Thoracic aorta (tissue), 2 donors: Measurements from ENCODE around the gene SLC30A1. TPM values are rescaled to one million over a fixed set of nuclear protein-coding genes. Genes with fewer than 3 reads are reported as not detected.

Source experiments
- ATAC-seq: fragments of 150-250 bp; one replicate; pipeline ENCODE4 v1.8.0; 2017; ENCODE audit warnings: low read depth; ENCODE audit not compliant: insufficient number of reproducible peaks, low FRiP score
- DNase-seq: peaks from one replicate; pipeline ENCODE4 v3.0.0-alpha.2; 2020; ENCODE audit warnings: low spot score
- H3K27ac ChIP-seq, 2 donors: fragments of 200-600 bp; sonication (generic); 1 replicate in 1 of 2; 2 replicates in 1 of 2; pipeline ENCODE4 v1.5.1; 2016; ENCODE audit warnings: mild to moderate bottlenecking in 2 of 2, moderate library complexity in 2 of 2
- H3K27me3 ChIP-seq: fragments of 200-600 bp; sonication (generic); replicated peaks from 2 replicates; pipeline ENCODE4 v1.6.0; 2016; ENCODE audit warnings: mild to moderate bottlenecking; ENCODE audit not compliant: insufficient read depth
- H3K36me3 ChIP-seq: fragments of 200-600 bp; sonication (generic); one replicate; pipeline ENCODE4 v1.5.1; 2016
- H3K4me1 ChIP-seq, 2 donors: fragments of 200-600 bp; sonication (generic); 1 replicate in 1 of 2; 2 replicates in 1 of 2; pipeline versions ENCODE4 v1.5.1 to v1.6.0; 2016; ENCODE audit warnings: low read depth in 2 of 2, mild to moderate bottlenecking in 1 of 2; ENCODE audit not compliant: control insufficient read depth in 1 of 2
- H3K4me3 ChIP-seq: fragments of 200-600 bp; sonication (generic); 2 replicates; pipeline ENCODE4 v1.5.1; 2016; ENCODE audit warnings: mild to moderate bottlenecking
- H3K9me3 ChIP-seq: fragments of 200-600 bp; sonication (generic); 2 replicates; pipeline ENCODE4 v1.5.1; 2016
- CTCF ChIP-seq: fragments of 200-600 bp; sonication (generic); IDR thresholded peaks from one replicate; pipeline ENCODE4 v1.5.1; 2019; ENCODE audit warnings: antibody characterized with exemption
- total RNA-seq, 2 donors: library from RNA; depleted of rRNA; stranded (reverse); fragments of >200 nt; gene quantifications; one replicate each; pipeline versions ENCODE4 v1.1.0 to v1.2.3, GENCODE V29; 2016

Gene SLC30A1
- total RNA-seq, 2 donors from 2014 or later: 8.8 to 23.9 TPM

- TF ChIP-seq CTCF: no peak
- H3K27ac ChIP-seq: no peak overlapping the region
- no peak overlapping the region for H3K4me3 ChIP-seq
- H3K36me3 ChIP-seq: no peaks in the 10 kb centered on the region
- H3K9me3 ChIP-seq: no peaks in the 10 kb centered on the region
- DNase-seq (no peak), ATAC-seq (no peak)
- no peaks in the 10 kb centered on the region for H3K27me3 ChIP-seq
- H3K4me1 ChIP-seq: peaks cover 0 to 4% of the 10 kb centered on the region in 2 donors
Observed at GRCh38 chr1:211536606-211537005, 42.4 kb downstream of the SLC30A1 start.

GRCh38 chr1:211535346-211535745 is 43.6 kb downstream of the SLC30A1 start:
- DNase-seq: no peak
- no peak overlapping the region for H3K27ac ChIP-seq
- H3K4me1 ChIP-seq: no peaks in the 10 kb centered on the region
- no peaks in the 10 kb centered on the region for H3K9me3 ChIP-seq
- no peaks in the 10 kb centered on the region for H3K27me3 ChIP-seq
- no peak overlapping the region for H3K4me3 ChIP-seq
- ATAC-seq: no peak
- no peak for TF ChIP-seq CTCF
- H3K36me3 ChIP-seq: no peaks in the 10 kb centered on the region

- Histone ChIP-seq H3K27me3 (no peaks in the 10 kb centered on the region), H3K27ac (no peak overlapping the region), H3K4me3 (no peak overlapping the region), H3K36me3 (no peaks in the 10 kb centered on the region), H3K9me3 (no peaks in the 10 kb centered on the region), H3K4me1 (peaks cover 0 to under 1% of the 10 kb centered on the region in 2 donors)
- TF ChIP-seq CTCF: no peak
- DNase-seq (no peak), ATAC-seq (no peak)
Observed at GRCh38 chr1:211534545-211535291, 44.2 kb downstream of the SLC30A1 start.

GRCh38 chr1:211532088-211532444 is 46.9 kb downstream of the SLC30A1 start:
- H3K4me3 ChIP-seq: no peak overlapping the region
- H3K27ac ChIP-seq: no peak overlapping the region
- H3K36me3 ChIP-seq: no peaks in the 10 kb centered on the region
- ATAC-seq (no peak), DNase-seq (no peak)
- no peak for TF ChIP-seq CTCF
- H3K27me3 ChIP-seq: no peaks in the 10 kb centered on the region
- H3K9me3 ChIP-seq: no peaks in the 10 kb centered on the region
- H3K4me1 ChIP-seq: peaks cover 5 to 22% of the 10 kb centered on the region in 2 donors

- no peak for ATAC-seq
- Histone ChIP-seq H3K4me1 (peaks cover 5 to 22% of the 10 kb centered on the region in 2 donors), H3K36me3 (no peaks in the 10 kb centered on the region), H3K27me3 (no peaks in the 10 kb centered on the region), H3K27ac (no peak overlapping the region), H3K9me3 (no peaks in the 10 kb centered on the region), H3K4me3 (no peak overlapping the region)
- no peak for TF ChIP-seq CTCF
- no peak for DNase-seq
Observed at GRCh38 chr1:211531194-211532087, 47.5 kb downstream of the SLC30A1 start.
